SK-N-SH (cell line): Measurements from ENCODE around the gene LYPD8. TPM values are rescaled to one million over a fixed set of nuclear protein-coding genes. Genes with fewer than 3 reads are reported as not detected.

Source experiments
- CTCF ChIA-PET: fragments of 300-600, 350-600 bp; formaldehyde crosslinking; extraction: SDS; loops from one replicate; lab custom pipeline; 2021; lab: Yijun Ruan, JAX
- POLR2A ChIA-PET: fragments of 350-600 bp; sonication (Branson Sonifier 250); formaldehyde crosslinking; extraction: SDS; loops from one replicate; lab custom pipeline; 2020; ENCODE audit warnings: antibody characterized with exemption, inconsistent platforms; lab: Yijun Ruan, JAX
- DNase-seq: peaks from one replicate; pipeline ENCODE4 v3.0.0; 2012
- H2AFZ ChIP-seq: fragments of 200-600 bp; sonication (generic); 2 replicates; pipeline ENCODE4 v1.8.1; 2016; ENCODE audit warnings: antibody characterized with exemption, mild to moderate bottlenecking, low read depth
- H3F3A ChIP-seq: fragments of 200-600 bp; sonication (generic); replicated peaks from 2 replicates; pipeline ENCODE3; 2016; ENCODE audit warnings: antibody characterized with exemption, mild to moderate bottlenecking; ENCODE audit not compliant: insufficient read depth
- H3K27ac ChIP-seq, 2 experiments: fragments of 200-500 bp in 1 of 2; fragments of 200-600 bp in 1 of 2; sonication (Bioruptor generic) in 1 of 2; sonication (generic), shearing (Covaris generic) in 1 of 2; 2 replicates each; pipeline versions ENCODE4 v1.5.1 to v1.6.1; 2014 to 2016; ENCODE audit warnings: low read depth in 2 of 2, inconsistent platforms in 1 of 2, low read length in 1 of 2, mild to moderate bottlenecking in 1 of 2, mixed read lengths in 1 of 2
- H3K27me3 ChIP-seq: fragments of 200-600 bp; sonication (generic), shearing (Covaris generic); 2 replicates; pipeline ENCODE4 v1.6.1; 2016; ENCODE audit warnings: mixed run types; ENCODE audit not compliant: insufficient read depth
- H3K36me3 ChIP-seq, 2 experiments: fragments of 200-500 bp in 1 of 2; fragments of 200-600 bp in 1 of 2; sonication (Bioruptor generic) in 1 of 2; sonication (generic) in 1 of 2; replicated peaks in 1 of 2; 2 replicates each; pipeline versions ENCODE3 to v1.5.1; 2014 to 2016; ENCODE audit warnings: low read length in 1 of 2, mild to moderate bottlenecking in 1 of 2; ENCODE audit not compliant: insufficient read depth in 2 of 2, control insufficient read depth in 1 of 2
- H3K4me1 ChIP-seq, 2 experiments: fragments of 200-500 bp in 1 of 2; fragments of 200-600 bp in 1 of 2; sonication (Bioruptor generic) in 1 of 2; sonication (generic), shearing (Covaris generic) in 1 of 2; 2 replicates each; pipeline versions ENCODE4 v1.5.1 to v1.6.1; 2014 to 2016; ENCODE audit warnings: low read depth in 1 of 2, low read length in 1 of 2, mixed run types in 1 of 2; ENCODE audit not compliant: insufficient read depth in 2 of 2, control insufficient read depth in 1 of 2
- H3K4me2 ChIP-seq: fragments of 200-600 bp; sonication (generic), shearing (Covaris generic); 2 replicates; pipeline ENCODE4 v1.6.1; 2017; ENCODE audit warnings: mixed run types
- H3K4me3 ChIP-seq, 2 experiments: fragments of 200-500 bp in 1 of 2; fragments of 200-600 bp in 1 of 2; sonication (Bioruptor generic) in 1 of 2; sonication (generic), shearing (Covaris generic) in 1 of 2; 2 replicates each; pipeline versions ENCODE4 v1.5.1 to v1.8.1; 2014 to 2016; ENCODE audit warnings: low read depth in 2 of 2, inconsistent platforms in 1 of 2, low read length in 1 of 2, mild to moderate bottlenecking in 1 of 2, mixed read lengths in 1 of 2, moderate library complexity in 1 of 2
- H3K79me2 ChIP-seq: fragments of 200-600 bp; sonication (generic); 2 replicates; pipeline ENCODE4 v1.8.1; 2017; ENCODE audit warnings: mild to moderate bottlenecking; ENCODE audit not compliant: insufficient read depth
- H3K9ac ChIP-seq: fragments of 200-600 bp; sonication (generic); 2 replicates; pipeline ENCODE4 v1.6.1; 2017; ENCODE audit warnings: mixed run types
- H3K9me2 ChIP-seq: fragments of 200-600 bp; sonication (generic); 2 replicates; pipeline ENCODE4 v1.6.1; 2017; ENCODE audit warnings: mixed run types
- H3K9me3 ChIP-seq: fragments of 200-600 bp; sonication (generic); 2 replicates; pipeline ENCODE4 v1.6.1; 2017; ENCODE audit warnings: mixed run types, mild to moderate bottlenecking, moderate library complexity
- H4K20me1 ChIP-seq: fragments of 200-600 bp; sonication (generic); 2 replicates; pipeline ENCODE4 v1.6.1; 2017; ENCODE audit warnings: mild to moderate bottlenecking, mixed run types; ENCODE audit not compliant: insufficient read depth
- CHD2 ChIP-seq: fragments of 150-350 bp; IDR thresholded peaks from 2 replicates; pipeline ENCODE4 v1.6.1; 2018; ENCODE audit warnings: low read length; ENCODE audit not compliant: partially characterized antibody
- EZH2phosphoT487 ChIP-seq: fragments of 200-600 bp; sonication (generic); IDR thresholded peaks from 2 replicates; pipeline ENCODE4 v1.6.1; 2017; ENCODE audit warnings: low read depth, mixed run types, mild to moderate bottlenecking, antibody characterized with exemption, moderate library complexity, borderline replicate concordance
- FOXM1 ChIP-seq: IDR thresholded peaks from 2 replicates; pipeline ENCODE4 v1.4.0; 2012; ENCODE audit warnings: low read depth, mild to moderate bottlenecking
- GATA2 ChIP-seq: sonication (generic); formaldehyde crosslinking; IDR thresholded peaks from 2 replicates; pipeline ENCODE4 v1.5.0; 2020; ENCODE audit warnings: mild to moderate bottlenecking, missing genetic modification reagents
- JUND ChIP-seq: IDR thresholded peaks from 2 replicates; pipeline ENCODE4 v1.4.0; 2012
- MEF2A ChIP-seq: IDR thresholded peaks from 2 replicates; pipeline ENCODE4 v1.4.0; 2012; ENCODE audit warnings: low read depth, borderline replicate concordance
- RAD21 ChIP-seq: IDR thresholded peaks from 2 replicates; pipeline ENCODE4 v1.6.1; 2012; ENCODE audit warnings: mild to moderate bottlenecking, low read length
- RFX5 ChIP-seq: IDR thresholded peaks from 2 replicates; pipeline ENCODE4 v1.6.1; 2012; ENCODE audit warnings: mild to moderate bottlenecking, improper control_type of control experiment, low read length
- SIN3A ChIP-seq: IDR thresholded peaks from 2 replicates; pipeline ENCODE4 v1.6.1; 2012; ENCODE audit warnings: low read depth, mild to moderate bottlenecking, low read length, moderate library complexity, borderline replicate concordance
- TAF1 ChIP-seq: IDR thresholded peaks from 2 replicates; pipeline ENCODE4 v1.6.1; 2012; ENCODE audit warnings: low read depth, mild to moderate bottlenecking, low read length, moderate library complexity, borderline replicate concordance
- TEAD4 ChIP-seq: IDR thresholded peaks from 2 replicates; pipeline ENCODE4 v1.4.0; 2012; ENCODE audit warnings: mild to moderate bottlenecking, borderline replicate concordance; ENCODE audit not compliant: insufficient read depth
- YY1 ChIP-seq: IDR thresholded peaks from 2 replicates; pipeline ENCODE4 v1.4.0; 2012; ENCODE audit warnings: low read depth, mild to moderate bottlenecking
- whole genome bisulfite sequencing: methylation state at CpG from one replicate; pipeline ENCODE4 v1.1.6; 2017; ENCODE audit warnings: low lambda C conversion rate; 5-methylcytosine and 5-hydroxymethylcytosine counted together
- polyA plus RNA-seq, 3 experiments: library from polyadenylated mRNA; depleted of rRNA; stranded (reverse); fragments of >200 nt; gene quantifications; 2 replicates each; pipeline ENCODE4 v1.2.3, GENCODE V29; 2012
- TF ChIP-seq, protein P1 (sequence below): IDR thresholded peaks from 2 replicates; pipeline ENCODE4 v1.6.1; 2012; ENCODE audit warnings: mild to moderate bottlenecking, low read depth, low read length, moderate library complexity

LYPD8 gene
- polyA plus RNA-seq, 1 of the 3 experiments (the other 2 are of a cell fraction), result 1.5 TPM

DNA sequence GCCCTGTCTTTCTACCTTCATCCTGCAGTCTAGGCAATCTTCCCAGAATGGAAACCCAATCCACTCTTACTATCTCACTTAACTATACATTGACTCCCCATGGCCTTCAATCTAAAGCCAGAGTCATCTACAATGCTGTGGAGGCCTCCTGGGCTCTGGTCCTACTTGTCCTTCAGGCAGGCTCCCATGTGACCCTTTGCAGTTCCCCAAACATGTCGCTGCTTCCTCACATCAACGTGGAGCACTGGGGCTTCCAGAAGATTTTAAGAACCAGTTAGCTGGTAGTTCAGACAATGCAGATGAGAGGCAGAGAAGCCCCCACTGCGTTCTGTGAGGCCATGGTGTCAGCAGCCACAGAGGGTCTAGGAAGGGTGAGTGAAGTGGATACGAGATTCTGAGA lies 18.6 kb downstream of the LYPD8 start:
- POLR2A ChIA-PET, result no interaction called here
- WGBS, result 2% methylated on average over 4 of the region's 4 CpGs
- no peak overlapping the region for H3K9ac ChIP-seq

DNA sequence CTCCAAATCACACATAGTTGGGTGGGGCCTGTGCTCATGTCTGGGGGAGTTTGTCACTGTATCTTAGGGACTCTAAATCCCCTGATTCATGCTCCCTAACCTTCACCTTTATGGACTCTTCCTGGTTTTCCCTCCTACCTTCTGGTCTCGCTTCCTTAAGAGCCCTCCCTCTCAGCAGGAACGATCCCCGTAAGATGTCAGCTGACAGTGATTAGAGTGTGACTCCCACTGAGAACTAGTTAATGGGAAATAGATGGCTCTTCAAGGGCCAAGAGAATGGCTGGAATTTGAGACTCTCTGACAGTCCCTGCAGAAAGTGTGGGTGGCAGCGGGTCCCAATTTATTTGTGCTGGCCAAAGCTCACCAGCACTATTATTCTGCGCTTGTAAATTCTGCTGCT lies 22.0 kb downstream of the LYPD8 start:
- 4% methylated on average over 5 of the region's 5 CpGs for WGBS
- H3K4me3 ChIP-seq, result no peak overlapping the region
- H3K36me3 ChIP-seq, result no peaks in the 10 kb centered on the region
- H3K9me2 ChIP-seq, result no peaks in the 10 kb centered on the region
- POLR2A ChIA-PET, result no interaction called here
- TF ChIP-seq YY1 (no peak), MEF2A (no peak), TAF1 (no peak), FOXM1 (no peak), RAD21 (no peak), RFX5 (no peak)
- TF ChIP-seq, protein P1, sequence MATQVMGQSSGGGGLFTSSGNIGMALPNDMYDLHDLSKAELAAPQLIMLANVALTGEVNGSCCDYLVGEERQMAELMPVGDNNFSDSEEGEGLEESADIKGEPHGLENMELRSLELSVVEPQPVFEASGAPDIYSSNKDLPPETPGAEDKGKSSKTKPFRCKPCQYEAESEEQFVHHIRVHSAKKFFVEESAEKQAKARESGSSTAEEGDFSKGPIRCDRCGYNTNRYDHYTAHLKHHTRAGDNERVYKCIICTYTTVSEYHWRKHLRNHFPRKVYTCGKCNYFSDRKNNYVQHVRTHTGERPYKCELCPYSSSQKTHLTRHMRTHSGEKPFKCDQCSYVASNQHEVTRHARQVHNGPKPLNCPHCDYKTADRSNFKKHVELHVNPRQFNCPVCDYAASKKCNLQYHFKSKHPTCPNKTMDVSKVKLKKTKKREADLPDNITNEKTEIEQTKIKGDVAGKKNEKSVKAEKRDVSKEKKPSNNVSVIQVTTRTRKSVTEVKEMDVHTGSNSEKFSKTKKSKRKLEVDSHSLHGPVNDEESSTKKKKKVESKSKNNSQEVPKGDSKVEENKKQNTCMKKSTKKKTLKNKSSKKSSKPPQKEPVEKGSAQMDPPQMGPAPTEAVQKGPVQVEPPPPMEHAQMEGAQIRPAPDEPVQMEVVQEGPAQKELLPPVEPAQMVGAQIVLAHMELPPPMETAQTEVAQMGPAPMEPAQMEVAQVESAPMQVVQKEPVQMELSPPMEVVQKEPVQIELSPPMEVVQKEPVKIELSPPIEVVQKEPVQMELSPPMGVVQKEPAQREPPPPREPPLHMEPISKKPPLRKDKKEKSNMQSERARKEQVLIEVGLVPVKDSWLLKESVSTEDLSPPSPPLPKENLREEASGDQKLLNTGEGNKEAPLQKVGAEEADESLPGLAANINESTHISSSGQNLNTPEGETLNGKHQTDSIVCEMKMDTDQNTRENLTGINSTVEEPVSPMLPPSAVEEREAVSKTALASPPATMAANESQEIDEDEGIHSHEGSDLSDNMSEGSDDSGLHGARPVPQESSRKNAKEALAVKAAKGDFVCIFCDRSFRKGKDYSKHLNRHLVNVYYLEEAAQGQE, result no peak
- TF ChIP-seq, all 33 proteins: peak for 0
- no peak for DNase-seq
- no peak overlapping the region for H2AFZ ChIP-seq
- no peak overlapping the region for H3K4me2 ChIP-seq
- H3K79me2 ChIP-seq, result no peaks in the 10 kb centered on the region
- no peaks in the 10 kb centered on the region for H3K9me3 ChIP-seq
- peaks cover 26% of the 10 kb centered on the region; the same call in 1 of the 2 replicates for H3K27me3 ChIP-seq
- no peaks in the 10 kb centered on the region for H4K20me1 ChIP-seq
- H3K27ac ChIP-seq, result no peak overlapping the region
- H3F3A ChIP-seq, result no peaks in the 10 kb centered on the region
- CTCF ChIA-PET, result no interaction called here
- H3K4me1 ChIP-seq, result no peaks in the 10 kb centered on the region
- H3K9ac ChIP-seq, result no peak overlapping the region

More for the DNA sequence above, 18.6 kb downstream of the LYPD8 start:
- Histone ChIP-seq H4K20me1 (no peaks in the 10 kb centered on the region), H3K27ac (no peak overlapping the region), H3F3A (no peaks in the 10 kb centered on the region), H3K9me3 (no peaks in the 10 kb centered on the region), H3K4me1 (no peaks in the 10 kb centered on the region), H2AFZ (no peak overlapping the region), H3K36me3 (no peaks in the 10 kb centered on the region), H3K79me2 (no peaks in the 10 kb centered on the region), H3K27me3 (peaks cover 55% of the 10 kb centered on the region; the same call in 1 of the 2 replicates), H3K4me2 (no peak overlapping the region), H3K4me3 (no peak overlapping the region), H3K9me2 (no peaks in the 10 kb centered on the region)
- TF ChIP-seq GATA2 (CRISPR knock-in tag), result no peak
- TF ChIP-seq CHD2, result no peak
- TF ChIP-seq JUND, result no peak
- TF ChIP-seq RAD21, result no peak
- TF ChIP-seq SIN3A, result no peak
- no peak for TF ChIP-seq TEAD4
- TF ChIP-seq EZH2phosphoT487, result no peak
- DNase-seq, result no peak
- CTCF ChIA-PET, result no interaction called here
